ENCODE results near the gene STMP1. TPM values are rescaled to one million over a fixed set of nuclear protein-coding genes. Genes with fewer than 3 reads are reported as not detected.

The STMP1 gene
- total and polyA plus RNA-seq, 7 donors = 10.2 to 56.5 (median 23.8) TPM

DNA sequence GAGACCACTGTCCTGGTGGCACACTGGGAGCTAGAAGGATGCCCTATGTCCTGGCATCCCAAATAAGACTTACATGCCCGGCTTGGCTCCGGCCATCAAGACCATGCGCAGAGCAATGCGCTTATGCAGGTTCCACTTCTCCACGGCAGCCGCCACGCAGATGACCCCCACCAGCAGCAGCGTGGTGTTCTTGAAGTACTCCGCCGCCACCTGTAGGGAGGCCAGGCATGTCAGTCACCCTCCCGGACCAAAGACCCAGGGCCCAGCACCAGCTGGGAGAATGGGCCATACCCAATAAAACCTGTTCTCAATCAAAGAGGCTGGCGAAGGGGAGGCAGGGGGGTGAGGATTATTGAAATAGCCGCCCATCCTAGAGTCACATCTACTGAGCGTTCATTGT is 45.7 kb downstream of the STMP1 start:
- H3K4me1 ChIP-seq = no peaks in the 10 kb centered on the region
- intact Hi-C loops (cut with DNase I) = no loop called here
- WGBS, 2 donors = 92 to 94% methylated on average over 14 of the region's 14 CpGs
- no peak overlapping the region for H3K27ac ChIP-seq
- H3K9me3 ChIP-seq = no peaks in the 10 kb centered on the region
- no peaks in the 10 kb centered on the region for H3K36me3 ChIP-seq
- TF ChIP-seq EP300 (IDR thresholded peaks at IDR 0.05) (no peak), POLR2A (IDR thresholded peaks at IDR 0.05) (no peak), POLR2AphosphoS5 (IDR thresholded peaks at IDR 0.05) (no peak)
- TF ChIP-seq, protein P1, sequence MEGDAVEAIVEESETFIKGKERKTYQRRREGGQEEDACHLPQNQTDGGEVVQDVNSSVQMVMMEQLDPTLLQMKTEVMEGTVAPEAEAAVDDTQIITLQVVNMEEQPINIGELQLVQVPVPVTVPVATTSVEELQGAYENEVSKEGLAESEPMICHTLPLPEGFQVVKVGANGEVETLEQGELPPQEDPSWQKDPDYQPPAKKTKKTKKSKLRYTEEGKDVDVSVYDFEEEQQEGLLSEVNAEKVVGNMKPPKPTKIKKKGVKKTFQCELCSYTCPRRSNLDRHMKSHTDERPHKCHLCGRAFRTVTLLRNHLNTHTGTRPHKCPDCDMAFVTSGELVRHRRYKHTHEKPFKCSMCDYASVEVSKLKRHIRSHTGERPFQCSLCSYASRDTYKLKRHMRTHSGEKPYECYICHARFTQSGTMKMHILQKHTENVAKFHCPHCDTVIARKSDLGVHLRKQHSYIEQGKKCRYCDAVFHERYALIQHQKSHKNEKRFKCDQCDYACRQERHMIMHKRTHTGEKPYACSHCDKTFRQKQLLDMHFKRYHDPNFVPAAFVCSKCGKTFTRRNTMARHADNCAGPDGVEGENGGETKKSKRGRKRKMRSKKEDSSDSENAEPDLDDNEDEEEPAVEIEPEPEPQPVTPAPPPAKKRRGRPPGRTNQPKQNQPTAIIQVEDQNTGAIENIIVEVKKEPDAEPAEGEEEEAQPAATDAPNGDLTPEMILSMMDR (IDR thresholded peaks at IDR 0.05) = no peak
- no peak overlapping the region for H3K4me3 ChIP-seq
- H3K27me3 ChIP-seq = no peaks in the 10 kb centered on the region
- no peak for DNase-seq

DNA sequence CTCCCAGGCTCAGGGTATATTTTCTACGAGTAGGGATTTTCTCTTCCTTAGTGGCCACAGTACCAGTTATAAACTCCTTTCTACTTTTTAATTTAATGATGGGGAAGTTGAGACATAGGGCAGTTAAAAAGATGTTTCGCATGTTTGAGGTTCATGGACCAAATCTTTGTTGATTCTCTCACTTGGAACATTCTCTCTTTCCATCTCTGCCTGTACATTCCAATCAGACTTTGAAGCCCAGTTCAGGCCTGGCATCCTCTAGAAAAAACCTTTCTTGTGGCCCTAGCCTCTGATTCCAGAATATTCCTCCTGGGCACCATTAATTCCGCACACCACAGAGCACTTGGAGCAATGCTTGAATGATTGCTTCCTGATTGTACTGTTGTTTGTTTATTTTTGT is 47.2 kb downstream of the STMP1 start:
- Histone ChIP-seq H3K9me3 (no peaks in the 10 kb centered on the region), H3K4me3 (no peak overlapping the region), H3K27ac (no peak overlapping the region), H3K4me1 (no peaks in the 10 kb centered on the region), H3K36me3 (no peaks in the 10 kb centered on the region), H3K27me3 (no peaks in the 10 kb centered on the region)
- WGBS, 2 donors = 89 to 94% methylated on average over 3 of the region's 3 CpGs
- intact Hi-C loops (cut with DNase I) = no loop called here
- DNase-seq = no peak
- TF ChIP-seq POLR2A (IDR thresholded peaks at IDR 0.05) (no peak), EP300 (IDR thresholded peaks at IDR 0.05) (no peak), POLR2AphosphoS5 (IDR thresholded peaks at IDR 0.05) (no peak)
- TF ChIP-seq, protein P1 (IDR thresholded peaks at IDR 0.05) = no peak

DNA sequence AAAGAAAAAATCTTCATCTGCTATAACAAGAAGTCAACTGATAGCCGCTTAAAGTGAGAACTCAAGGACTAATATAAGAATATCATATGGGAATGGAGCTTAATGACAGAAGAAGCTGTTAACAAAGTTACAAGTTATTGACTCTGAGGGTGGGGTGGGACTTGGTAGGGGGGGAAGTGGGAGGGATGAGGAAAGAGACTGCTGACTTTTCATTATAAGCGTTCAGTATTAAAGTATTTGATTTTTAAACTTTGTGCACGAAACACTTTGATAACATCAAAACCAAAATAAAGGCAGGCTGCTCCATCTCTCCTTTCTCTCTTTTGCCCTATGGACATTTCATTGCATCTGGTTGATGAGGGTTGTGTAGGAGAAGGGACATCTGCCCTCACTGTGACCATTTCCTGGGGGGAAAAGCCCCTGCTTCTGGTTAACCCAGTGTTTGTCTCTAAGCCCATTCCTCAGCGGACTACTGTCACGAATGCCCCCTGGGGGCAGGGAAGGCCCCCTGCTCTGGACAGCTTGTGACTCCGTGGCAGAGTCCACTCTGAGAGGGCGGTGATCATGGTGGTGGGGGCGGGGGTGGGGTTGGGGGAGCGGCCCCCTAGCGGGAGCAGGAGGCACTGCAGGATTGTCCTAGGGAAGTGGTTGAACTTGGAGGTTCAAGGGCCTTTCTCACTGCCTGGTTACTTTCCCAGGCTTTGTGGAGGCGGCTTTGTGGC is 48.3 kb downstream of the STMP1 start:
- no peaks in the 10 kb centered on the region for H3K4me1 ChIP-seq
- 42 to 44% methylated on average over 11 of the region's 11 CpGs for WGBS, 2 donors
- H3K36me3 ChIP-seq = no peaks in the 10 kb centered on the region
- TF ChIP-seq POLR2A (IDR thresholded peaks at IDR 0.05) = no peak
- TF ChIP-seq, protein P1 (IDR thresholded peaks at IDR 0.05) = peak in 1 of 4 experiments; percentile 41
- intact Hi-C loops (cut with DNase I) = no loop called here
- no peak for DNase-seq
- no peaks in the 10 kb centered on the region for H3K9me3 ChIP-seq
- H3K27me3 ChIP-seq = no peaks in the 10 kb centered on the region
- no peak overlapping the region for H3K4me3 ChIP-seq
- H3K27ac ChIP-seq = no peak overlapping the region

DNA sequence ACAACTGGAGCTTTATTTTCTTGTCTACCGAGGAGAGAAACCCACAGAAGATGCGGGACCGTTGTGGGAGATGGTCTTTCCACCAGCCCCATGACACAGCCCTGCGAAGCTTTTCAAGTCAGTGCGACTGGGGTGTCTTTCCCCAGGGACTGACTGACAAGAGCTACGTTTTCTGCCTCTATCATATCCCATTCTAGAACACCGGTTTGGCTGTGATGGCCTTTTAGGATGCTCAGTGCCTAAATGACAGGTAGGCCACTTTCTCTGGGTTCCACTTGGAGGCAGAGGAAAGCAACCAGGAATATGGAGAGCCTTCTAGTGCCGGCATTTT is 48.8 kb downstream of the STMP1 start:
- intact Hi-C loops (cut with DNase I) = no loop called here
- Histone ChIP-seq H3K27ac (no peak overlapping the region), H3K36me3 (no peaks in the 10 kb centered on the region), H3K9me3 (no peaks in the 10 kb centered on the region), H3K27me3 (no peaks in the 10 kb centered on the region), H3K4me3 (no peak overlapping the region), H3K4me1 (no peaks in the 10 kb centered on the region)
- DNase-seq = no peak
- WGBS, 2 donors = 64 to 65% methylated on average over 8 of the region's 8 CpGs
- no peak for TF ChIP-seq POLR2A (IDR thresholded peaks at IDR 0.05)
- no peak for TF ChIP-seq EP300 (IDR thresholded peaks at IDR 0.05)
- TF ChIP-seq, protein P1 (IDR thresholded peaks at IDR 0.05) = no peak
- no peak for TF ChIP-seq POLR2AphosphoS5 (IDR thresholded peaks at IDR 0.05)

Measured in sigmoid colon (tissue), 7 donors.